HG03108 (cell line): Measurements from ENCODE around the gene TRDMT1.
A peak's percentile ranks its signal among the peaks of the same experiment; 100 is the strongest.

ENCODE experiments used
- ATAC-seq: cut with Tn5 transposase; IDR thresholded peaks from one replicate; pipeline ENCODE4 v1.9.1; 2021; ENCODE audit warnings: moderate library complexity; ENCODE audit not compliant: unreplicated experiment

TRDMT1 gene

DNA sequence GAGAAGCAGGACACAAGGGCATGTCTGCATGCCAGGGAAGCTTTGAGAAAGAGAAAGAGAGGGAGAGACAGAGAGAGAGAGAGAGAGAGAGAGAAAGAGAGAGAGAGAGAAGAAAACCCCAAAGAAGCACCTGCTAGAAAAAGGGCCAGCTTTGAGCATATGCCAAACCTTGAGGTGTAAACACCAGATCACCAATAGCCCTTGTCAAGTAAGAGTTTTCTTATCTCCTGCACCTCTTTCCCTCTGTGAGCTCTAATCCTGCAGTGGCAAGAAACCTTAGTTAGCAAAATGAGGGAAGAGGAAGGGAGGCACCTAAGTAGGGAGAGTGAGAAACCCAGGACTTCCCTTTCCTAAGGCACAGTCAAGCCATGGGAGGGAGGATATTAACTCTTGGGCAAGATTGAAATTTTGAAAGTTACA is 11.3 kb upstream of the TRDMT1 start:
- ATAC-seq, result no peak

DNA sequence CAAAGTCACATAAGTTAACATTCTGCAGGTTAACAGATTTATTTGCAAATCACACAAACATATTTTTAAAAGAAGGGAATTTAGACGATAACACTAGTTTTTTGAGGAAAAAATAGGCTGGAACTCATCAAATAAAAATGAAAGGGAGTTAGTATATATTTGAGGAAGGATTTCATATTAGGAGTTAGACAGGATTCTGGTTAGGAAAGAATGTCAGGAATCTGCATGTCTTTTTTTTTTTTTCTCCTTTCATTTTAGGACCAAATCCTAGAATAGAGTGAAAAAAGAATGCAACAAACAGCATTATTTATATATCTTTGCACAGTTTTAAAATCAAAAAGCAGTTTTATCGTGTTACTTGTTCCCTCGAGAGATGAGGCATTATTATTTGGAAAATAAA is 8.9 kb upstream of the TRDMT1 start:
- no peak for ATAC-seq

DNA sequence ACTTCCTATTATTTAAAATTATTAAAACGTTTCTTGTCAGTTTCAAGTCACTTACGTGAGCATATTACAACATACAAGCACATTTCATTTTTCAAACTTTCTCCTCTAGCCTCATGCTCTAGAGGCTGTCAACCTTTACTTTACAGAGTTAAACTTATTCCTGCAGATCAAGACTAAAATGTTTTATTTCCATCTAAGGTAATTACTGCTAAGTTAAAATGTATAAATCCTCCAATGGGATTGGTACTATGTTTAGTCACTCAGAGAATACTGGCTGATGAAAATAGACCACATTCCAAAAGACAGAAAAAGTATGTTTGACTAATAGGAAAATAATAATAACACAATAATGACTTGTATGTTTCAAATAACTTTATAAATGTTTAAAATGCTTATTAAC is 8.4 kb upstream of the TRDMT1 start:
- ATAC-seq, result no peak

DNA sequence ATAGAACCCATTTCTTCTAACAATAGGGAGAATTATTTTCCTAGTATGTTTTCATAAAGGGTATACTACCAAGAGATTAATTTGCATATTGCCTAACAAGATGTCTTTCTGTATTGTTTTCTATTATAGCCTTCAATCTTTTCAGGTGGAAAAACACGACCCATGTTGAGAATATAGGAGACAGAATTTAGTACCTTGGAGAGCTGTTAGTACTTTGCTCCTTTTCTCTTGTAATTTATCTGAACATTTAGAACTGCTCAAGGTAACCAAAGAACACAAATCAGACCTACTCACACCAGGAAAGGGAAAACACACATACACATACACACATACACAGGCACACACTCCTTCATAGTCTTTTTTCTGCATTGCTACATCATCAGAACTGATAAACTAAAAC is 7.8 kb upstream of the TRDMT1 start:
- ATAC-seq, result no peak

DNA sequence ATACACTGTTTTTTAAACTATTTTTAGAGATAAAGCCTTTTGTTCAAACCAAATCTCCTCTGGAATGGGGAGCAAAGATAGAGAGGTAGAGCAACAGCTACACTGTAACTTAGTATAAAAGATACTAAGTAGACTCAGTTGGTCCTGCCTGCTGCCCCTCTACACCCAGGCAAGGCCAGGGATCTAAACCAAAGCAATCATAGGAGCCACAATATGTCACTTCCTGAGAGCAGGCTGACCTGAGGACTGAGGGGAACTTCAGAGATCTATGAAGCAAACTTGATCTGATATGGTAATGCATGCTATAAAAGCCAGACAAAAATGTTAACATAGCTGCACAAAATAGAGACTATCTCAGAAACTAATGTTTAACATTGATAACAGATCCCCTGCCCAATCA is 7.0 kb upstream of the TRDMT1 start:
- no peak for ATAC-seq

DNA sequence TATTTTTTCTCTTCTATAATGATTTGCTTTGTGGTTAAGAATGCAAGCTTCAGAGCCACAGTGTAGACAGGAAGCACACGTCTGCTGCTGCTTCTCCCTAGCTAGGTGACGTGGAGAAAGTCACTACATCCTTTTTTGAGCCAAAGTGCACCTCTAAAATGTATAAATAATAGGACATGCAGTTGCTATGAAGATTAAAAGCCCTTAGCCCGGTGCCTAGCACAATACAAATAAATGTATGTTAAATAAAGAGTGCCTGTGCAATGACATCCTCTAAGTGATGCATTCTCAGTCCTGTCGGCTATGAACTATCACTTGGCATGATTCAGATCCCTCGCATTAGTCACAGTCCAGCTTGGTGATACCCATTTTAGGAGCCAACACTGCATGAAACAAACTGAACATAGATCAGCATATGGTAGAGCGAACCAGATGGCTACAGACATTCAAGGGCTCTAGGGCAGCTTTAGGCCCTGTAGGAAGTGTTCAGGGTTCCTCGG is 4.8 kb upstream of the TRDMT1 start:
- ATAC-seq, result peak; percentile 35

DNA sequence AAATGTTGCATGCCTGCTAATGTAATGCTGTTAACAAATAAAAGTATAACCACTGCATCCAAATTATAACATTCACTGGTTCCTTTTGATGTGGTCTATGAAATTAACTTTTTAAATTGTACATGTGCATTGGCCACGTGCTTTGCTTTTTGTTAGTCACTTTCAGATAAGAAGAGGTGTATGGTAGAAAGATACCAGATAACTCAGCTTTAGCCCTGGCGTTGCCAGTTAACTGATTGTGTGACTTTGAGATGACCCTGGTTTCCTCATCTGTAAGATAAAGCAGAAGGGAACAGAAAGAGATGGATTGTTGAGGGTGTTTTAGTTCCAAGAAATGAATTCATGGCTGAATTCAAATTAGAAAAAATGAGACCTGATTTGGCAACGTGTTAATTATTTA is 1.9 kb upstream of the TRDMT1 start:
- no peak for ATAC-seq

DNA sequence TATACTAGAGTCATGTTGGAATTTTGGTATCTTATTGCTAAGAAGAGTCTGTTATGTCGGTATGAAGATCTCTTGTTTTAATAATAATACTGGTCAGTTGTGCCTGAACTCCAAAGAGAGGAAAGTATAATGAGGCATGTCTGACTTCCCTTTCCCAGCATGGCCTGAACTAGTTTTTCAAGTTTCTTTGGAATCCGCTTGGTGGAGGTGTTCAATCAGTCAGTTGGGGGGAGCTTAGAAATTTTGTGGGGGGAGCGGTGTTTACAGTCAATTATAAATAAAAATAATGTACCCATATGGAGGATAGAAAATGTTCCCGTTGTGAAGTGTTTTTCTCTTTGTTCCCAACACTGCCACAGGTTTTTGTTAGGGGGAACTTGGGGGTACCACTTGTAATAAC is 1.5 kb upstream of the TRDMT1 start:
- no peak for ATAC-seq

DNA sequence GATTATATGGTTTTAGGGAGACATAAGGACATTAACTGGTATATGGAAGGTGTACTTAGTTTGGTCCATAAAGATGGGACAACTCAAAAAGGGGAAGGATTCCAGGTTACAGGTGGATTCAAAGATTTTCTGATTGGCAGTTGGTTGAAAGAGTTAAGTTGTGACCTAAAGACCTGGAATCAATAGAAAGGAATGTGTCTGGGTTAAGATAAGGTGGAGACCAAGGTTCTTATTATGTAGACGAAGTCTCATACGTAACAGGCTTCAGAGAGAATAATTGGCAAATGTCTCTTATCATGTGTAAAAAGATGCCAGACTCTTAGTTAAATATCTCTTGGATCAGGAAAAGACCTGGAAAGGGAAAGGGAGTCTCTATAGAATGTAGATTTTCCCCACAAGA is 1.0 kb upstream of the TRDMT1 start:
- ATAC-seq, result no peak

DNA sequence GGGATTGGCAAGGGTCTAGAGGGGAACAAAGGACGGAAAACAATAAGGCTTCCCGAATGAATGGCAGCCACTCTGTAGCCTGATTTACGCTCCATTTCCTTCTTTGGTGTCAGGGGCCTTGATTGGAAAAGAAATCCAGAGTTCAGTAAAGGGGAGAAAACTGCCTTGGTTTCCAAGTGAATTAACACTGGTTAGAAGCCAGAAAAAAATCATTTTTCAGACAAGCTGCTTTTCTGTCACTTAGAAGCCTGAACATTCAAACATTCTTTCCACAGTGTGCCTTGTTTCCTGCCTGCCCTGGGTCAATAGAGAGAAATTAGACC is 283 bp upstream of the TRDMT1 start:
- no peak for ATAC-seq

DNA sequence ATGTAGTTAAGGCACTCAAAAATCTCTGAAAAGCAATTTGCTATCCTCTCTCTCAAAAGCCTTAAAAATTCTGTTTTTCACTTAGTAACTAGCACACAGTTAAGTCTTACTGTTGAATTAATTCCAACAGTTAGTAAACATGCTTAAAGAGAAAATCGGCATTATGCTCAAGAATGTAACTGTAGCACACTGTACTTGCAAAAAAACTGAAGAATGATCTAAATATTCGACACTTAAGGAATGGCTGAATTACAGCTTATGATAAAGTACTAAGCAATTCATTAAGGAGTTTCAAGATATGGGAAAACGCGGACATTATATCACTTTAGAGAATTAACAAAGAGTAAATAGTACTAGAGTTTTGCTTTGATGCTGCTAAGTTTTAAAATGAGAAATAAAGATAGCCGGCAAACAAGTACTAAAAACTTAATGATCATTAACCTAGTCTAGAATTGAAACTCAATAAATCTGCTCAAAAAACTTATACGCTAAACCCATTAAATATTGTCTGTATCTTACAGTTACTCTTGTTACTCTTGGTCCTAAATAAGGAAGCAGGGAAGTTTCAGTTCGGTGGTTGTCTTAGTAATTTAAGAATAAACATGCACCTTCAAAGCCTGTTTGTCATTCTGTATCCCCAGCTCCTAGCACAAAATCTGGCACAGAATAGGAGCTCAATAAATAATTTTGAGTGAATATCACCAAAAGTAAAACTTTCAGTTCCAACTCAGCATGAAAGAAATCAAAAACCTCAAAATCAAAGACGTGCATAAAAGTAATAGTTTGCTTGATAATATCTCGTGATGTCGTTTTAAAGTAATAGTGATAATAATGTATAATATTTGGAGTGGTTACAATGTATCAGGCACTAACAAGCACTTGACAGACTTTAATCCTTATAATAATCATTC is 1.2 kb downstream of the TRDMT1 start:
- ATAC-seq, result no peak

DNA sequence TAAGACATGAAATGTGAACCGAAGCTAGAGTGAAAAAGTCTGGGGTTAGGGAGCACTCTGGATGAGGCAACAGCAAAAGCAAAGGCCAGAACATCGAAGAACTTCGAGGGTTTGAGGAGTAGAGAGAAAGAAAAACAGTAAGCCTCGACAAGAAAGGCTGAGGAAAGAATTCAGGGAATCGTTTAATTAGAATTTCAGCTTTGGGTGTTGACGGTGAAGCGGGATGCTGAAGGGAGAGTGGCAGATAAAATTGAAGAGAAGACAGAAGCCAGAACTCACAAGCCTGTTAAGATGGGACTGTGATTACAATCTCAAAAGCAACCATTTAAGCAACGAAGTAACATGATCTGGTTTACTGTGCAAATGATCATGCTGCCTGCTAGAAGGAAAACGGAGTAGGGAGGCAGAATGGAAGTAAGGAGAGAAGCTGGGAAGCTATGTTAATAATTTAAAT is 2.1 kb downstream of the TRDMT1 start:
- ATAC-seq, result no peak

DNA sequence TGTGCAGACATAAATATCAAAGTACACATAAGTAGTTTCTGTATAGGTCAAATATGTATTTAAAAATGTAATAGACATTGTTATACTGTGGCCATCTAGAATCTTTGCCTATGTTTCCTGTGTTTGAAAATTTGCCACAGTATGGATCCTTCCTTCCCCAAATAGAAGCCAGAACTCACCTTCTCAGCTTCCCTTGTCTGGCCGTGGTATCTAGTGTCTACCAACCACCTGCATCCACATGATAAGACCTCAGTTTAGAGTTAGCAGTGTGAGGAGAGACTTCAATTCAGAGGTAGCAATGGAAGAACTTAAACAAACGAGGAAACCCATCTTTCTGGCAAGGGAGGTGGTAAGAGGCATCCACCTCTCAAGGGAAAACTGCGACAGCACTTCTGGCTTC is 4.9 kb downstream of the TRDMT1 start:
- ATAC-seq, result no peak

DNA sequence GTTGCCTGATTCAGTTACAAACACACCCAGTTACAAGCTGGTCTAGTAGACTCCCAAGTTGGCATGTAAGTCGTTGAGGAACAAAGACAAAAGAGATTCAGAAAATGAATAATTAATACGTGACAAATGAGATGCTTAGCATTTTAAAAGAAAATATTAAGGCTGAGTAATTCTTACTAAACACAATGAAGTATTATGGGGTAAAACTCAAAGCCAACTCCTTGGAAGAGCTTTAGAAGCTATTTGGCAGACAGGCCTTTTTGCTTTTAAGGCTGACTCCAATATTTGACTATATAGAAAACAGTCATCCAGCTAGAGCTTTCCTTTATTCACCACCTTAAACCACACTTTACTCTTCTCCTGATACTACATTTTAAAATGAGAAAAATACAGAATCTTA is 5.4 kb downstream of the TRDMT1 start:
- no peak for ATAC-seq

DNA sequence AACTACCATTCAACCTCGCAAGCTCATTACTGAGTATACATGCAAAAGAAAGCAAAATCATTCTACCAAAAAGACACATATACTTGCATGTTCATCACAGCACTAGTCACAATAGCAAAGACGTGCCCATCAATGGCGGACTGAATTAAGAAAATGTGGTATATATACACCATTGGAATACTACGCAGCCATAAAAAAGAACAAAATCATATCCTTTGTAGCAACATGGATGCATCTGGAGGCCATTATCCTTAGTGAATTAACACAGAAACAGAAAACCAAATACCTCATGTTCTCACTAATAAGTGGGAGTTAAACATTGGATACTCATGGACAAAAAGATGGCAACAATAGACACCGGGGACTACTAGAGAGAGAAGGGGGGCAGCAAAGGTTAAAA is 6.4 kb downstream of the TRDMT1 start:
- ATAC-seq, result no peak

DNA sequence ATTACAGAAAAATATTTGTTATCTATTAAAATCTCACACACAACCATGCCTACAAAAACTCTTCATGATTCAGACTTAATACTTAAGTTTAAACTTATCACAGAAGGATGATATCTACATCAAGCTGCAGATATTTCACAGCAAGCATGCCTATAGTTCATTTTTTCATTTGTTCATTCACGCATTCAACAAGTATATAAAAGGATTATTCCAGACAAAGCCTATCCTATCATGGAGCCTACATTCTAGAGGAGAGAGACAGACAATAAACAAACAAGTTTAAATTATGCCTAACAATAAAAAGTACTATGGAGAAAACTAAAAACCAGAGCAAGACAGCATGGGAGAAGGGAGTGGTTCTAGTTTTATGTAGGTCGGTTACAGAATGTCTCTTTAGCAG is 10.9 kb downstream of the TRDMT1 start:
- ATAC-seq, result no peak

DNA sequence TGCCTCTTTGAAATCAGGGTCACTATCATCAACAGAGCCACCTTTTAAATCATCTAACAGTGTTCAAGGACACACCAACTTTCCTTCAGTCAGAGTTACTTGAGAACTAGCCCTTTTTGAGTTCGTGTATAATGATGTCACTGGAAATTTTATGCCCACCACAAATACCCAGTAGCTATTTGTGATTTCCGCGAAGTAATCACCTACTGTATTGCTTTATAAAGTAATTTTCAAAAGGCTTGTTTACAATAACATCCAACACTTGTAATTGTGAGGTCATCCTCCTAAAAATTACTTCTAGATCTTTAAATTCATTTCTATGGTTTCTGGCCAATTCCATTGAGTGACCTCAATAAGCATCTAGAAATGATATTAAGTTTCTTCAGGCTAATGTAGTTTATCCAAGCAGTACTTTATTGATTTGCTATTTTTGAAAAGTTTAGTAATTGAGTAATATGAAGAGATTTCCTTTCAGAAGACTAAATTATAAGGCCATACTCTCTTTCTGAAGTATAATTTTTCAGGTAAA is 12.8 kb downstream of the TRDMT1 start:
- no peak for ATAC-seq

DNA sequence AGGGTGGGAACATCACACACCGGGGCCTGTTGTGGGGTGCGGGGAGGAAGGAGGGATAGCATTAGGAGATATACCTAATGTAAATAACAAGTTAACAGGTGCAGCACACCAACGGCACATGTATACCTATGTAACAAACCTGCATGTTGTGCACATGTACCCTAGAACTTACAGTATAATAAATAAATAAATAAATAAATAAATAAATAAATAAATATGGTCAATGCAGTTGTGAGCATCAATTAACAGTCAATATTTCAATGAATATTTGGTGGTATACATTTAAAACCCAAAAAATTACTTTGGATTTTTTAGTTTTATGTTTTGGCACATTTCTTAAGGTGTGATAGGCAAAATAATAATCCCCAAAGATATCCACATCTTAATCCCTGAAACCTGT is 15.6 kb downstream of the TRDMT1 start:
- no peak for ATAC-seq

DNA sequence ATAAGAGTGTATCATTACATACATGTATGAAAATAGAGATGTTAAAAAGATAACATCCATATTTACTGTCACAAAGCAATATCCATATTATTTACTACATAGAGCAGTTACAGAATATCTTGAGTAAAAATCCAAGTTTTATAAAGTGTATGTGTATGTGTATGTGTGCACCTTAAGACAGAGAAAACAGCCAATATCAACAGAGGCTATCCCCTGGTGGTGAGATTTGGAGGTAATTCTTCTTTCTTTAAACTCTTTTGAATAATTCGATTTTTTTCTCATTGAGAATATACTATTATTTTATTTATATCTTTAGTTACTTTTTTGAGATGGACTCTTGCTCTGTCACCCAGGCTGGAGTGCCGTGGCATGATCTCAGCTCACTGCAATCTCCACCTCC is 18.4 kb downstream of the TRDMT1 start:
- no peak for ATAC-seq

DNA sequence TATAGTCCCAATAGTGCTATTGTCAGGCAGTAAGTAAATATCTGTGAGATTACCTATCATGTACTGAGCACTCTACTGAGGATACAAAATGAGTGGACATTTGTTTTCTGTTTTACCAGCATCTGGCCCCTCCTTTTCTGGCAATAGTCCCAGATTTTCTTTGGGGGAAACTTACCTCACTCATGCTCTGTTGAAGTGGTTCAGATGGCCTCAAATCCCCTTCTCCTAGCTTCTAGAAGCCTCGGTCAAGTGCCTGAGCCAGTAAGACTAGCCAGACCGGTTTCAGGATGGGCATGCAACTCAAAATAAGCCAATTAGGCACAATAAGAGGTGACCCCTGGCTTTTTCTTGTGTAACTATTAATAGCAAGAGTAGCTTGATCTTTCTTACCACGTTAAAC is 19.7 kb downstream of the TRDMT1 start:
- no peak for ATAC-seq

DNA sequence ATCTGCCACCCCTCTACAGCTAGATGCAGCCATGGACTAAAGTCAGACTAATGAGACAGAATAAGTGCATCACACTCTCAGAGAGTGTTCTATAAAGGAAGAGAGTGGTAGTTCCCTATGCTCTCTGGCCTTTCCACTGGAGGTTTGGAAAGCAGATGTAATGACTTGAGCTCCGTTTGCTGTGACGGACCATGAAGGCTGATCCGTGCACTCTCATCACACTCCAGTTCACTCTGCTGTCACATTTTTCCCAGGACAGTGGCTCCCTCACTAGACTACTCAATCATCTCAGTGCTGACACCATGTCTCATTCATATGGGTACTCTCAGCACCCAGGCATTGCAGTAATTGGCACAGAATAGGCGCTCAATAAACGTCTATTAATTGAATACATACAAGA is 20.4 kb downstream of the TRDMT1 start:
- no peak for ATAC-seq

DNA sequence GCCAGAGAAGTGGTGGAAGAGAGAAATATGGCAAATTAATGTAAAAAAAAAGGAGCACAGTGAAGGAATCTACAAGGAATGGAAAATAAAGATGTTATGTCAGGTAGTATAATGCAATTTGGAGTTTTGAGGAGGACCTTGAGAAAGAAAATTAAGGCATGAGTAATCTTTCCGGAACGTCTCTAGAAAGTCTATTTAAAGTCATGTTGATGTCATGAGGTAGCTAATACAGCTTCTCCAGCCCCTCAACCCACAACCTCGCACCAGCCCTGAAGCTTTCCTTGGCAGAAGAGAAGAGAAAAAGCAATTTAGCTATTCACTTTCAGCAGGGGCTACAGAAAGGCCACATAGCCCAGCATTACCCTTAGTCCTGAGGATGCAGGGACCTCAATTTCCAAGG is 22.5 kb downstream of the TRDMT1 start:
- ATAC-seq, result no peak

DNA sequence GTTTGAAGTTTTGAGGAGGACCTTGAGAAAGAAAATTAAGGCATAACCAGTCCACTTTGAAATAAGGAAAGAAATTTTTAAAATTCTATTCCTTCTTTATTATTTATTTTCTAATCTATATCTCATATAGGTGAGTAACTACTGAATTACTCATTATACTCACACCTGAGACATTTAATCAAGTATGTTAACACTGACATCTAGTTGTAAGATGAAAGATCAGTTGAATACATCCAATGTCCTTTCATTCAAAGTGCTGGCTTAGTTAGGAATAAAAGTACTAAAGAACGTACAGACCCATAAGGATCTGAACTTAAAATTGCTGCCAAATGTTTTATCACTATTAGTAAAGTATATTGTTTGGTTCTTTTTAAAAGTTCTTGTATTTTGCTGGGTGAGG is 23.5 kb downstream of the TRDMT1 start:
- ATAC-seq, result no peak
